ENCODE data around the gene POLG2. TPM values are rescaled to one million over a fixed set of nuclear protein-coding genes. Genes with fewer than 3 reads are reported as not detected.
A peak's percentile ranks its signal among the peaks of the same experiment; 100 is the strongest.
"Not testable (repeated sequence)": the region's sequence is repeated elsewhere in the genome, so short reads cannot be mapped to it uniquely, and the experiment has no call there.

POLG2 gene
- total RNA-seq, 1 donor from 2014 or later = 18.3 TPM

- Mint-ChIP-seq H3K27me3 (ENCODE audit: unreplicated experiment) (no peaks in the 10 kb centered on the region), H3K36me3 (ENCODE audit: unreplicated experiment) (peaks cover 46% of the 10 kb centered on the region), H3K4me1 (ENCODE audit: unreplicated experiment) (peaks cover 64% of the 10 kb centered on the region), H3K9me3 (ENCODE audit: unreplicated experiment) (no peaks in the 10 kb centered on the region), H3K4me3 (ENCODE audit: unreplicated experiment) (peak overlapping the region; percentile 99), H3K27ac (ENCODE audit: unreplicated experiment) (peak overlapping the region; percentile 93)
- DNase-seq (ENCODE audit: extremely low spot score, unreplicated experiment) = no peak
- TF ChIP-seq CTCF (IDR thresholded peaks at IDR 0.05) = no peak
These were observed 746 bp upstream of the POLG2 start for GRCh38 chr17:64497565-64498035.

GRCh38 chr17:64496348-64496785, 487 bp downstream of the POLG2 start:
- TF ChIP-seq CTCF (IDR thresholded peaks at IDR 0.05) = no peak
- Mint-ChIP-seq H3K9me3 (ENCODE audit: unreplicated experiment) (no peaks in the 10 kb centered on the region), H3K4me3 (ENCODE audit: unreplicated experiment) (peak overlapping the region; percentile 99), H3K27ac (ENCODE audit: unreplicated experiment) (peak overlapping the region; percentile 93), H3K27me3 (ENCODE audit: unreplicated experiment) (no peaks in the 10 kb centered on the region), H3K4me1 (ENCODE audit: unreplicated experiment) (peaks cover 54% of the 10 kb centered on the region), H3K36me3 (ENCODE audit: unreplicated experiment) (peaks cover 41% of the 10 kb centered on the region)
- no peak for DNase-seq (ENCODE audit: extremely low spot score, unreplicated experiment)

DNA sequence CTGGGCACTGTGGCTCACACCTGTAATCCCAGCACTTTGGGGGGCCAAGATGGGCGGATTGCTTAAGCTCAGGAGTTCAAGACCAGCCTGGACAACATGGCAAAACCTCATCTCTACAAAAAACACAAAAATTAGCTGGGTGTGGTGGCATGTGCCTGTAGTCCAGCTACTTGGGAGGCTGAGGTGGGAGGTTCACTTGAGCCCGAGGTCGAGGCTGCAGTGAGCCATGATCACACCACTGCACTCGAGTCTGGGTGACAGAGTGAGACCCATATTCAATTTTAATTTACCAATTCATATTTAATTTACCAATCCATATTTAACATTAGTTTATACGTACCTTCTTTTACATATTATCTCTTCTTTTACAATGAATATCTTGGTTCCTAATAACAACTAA, 1.6 kb downstream of the POLG2 start:
- Mint-ChIP-seq H3K4me3 (ENCODE audit: unreplicated experiment) (peak overlapping the region; percentile 10), H3K36me3 (ENCODE audit: unreplicated experiment) (peaks cover 33% of the 10 kb centered on the region), H3K4me1 (ENCODE audit: unreplicated experiment) (peaks cover 48% of the 10 kb centered on the region)
- not testable (repeated sequence) for DNase-seq (ENCODE audit: extremely low spot score, unreplicated experiment); H3K9me3 Mint-ChIP-seq (ENCODE audit: unreplicated experiment); H3K27ac Mint-ChIP-seq (ENCODE audit: unreplicated experiment); H3K27me3 Mint-ChIP-seq (ENCODE audit: unreplicated experiment)

GRCh38 chr17:64494121-64494520, 2.7 kb downstream of the POLG2 start:
- Mint-ChIP-seq H3K27me3 (ENCODE audit: unreplicated experiment) (no peaks in the 10 kb centered on the region), H3K27ac (ENCODE audit: unreplicated experiment) (no peak overlapping the region), H3K9me3 (ENCODE audit: unreplicated experiment) (no peaks in the 10 kb centered on the region), H3K4me3 (ENCODE audit: unreplicated experiment) (no peak overlapping the region), H3K4me1 (ENCODE audit: unreplicated experiment) (peaks cover 42% of the 10 kb centered on the region), H3K36me3 (ENCODE audit: unreplicated experiment) (peaks cover 24% of the 10 kb centered on the region)
- no peak for DNase-seq (ENCODE audit: extremely low spot score, unreplicated experiment)
- no peak for TF ChIP-seq CTCF (IDR thresholded peaks at IDR 0.05)

GRCh38 chr17:64492481-64493109, 4.3 kb downstream of the POLG2 start:
- H3K4me3 Mint-ChIP-seq (ENCODE audit: unreplicated experiment) = no peak overlapping the region
- DNase-seq (ENCODE audit: extremely low spot score, unreplicated experiment) = no peak
- no peak overlapping the region for H3K27ac Mint-ChIP-seq (ENCODE audit: unreplicated experiment)
- TF ChIP-seq CTCF (IDR thresholded peaks at IDR 0.05) = peak; percentile 47
- H3K9me3 Mint-ChIP-seq (ENCODE audit: unreplicated experiment) = no peaks in the 10 kb centered on the region
- no peaks in the 10 kb centered on the region for H3K27me3 Mint-ChIP-seq (ENCODE audit: unreplicated experiment)
- H3K4me1 Mint-ChIP-seq (ENCODE audit: unreplicated experiment) = peaks cover 31% of the 10 kb centered on the region
- H3K36me3 Mint-ChIP-seq (ENCODE audit: unreplicated experiment) = peaks cover 24% of the 10 kb centered on the region
